Measurements from ENCODE around the gene AKNA.

The AKNA gene

DNA sequence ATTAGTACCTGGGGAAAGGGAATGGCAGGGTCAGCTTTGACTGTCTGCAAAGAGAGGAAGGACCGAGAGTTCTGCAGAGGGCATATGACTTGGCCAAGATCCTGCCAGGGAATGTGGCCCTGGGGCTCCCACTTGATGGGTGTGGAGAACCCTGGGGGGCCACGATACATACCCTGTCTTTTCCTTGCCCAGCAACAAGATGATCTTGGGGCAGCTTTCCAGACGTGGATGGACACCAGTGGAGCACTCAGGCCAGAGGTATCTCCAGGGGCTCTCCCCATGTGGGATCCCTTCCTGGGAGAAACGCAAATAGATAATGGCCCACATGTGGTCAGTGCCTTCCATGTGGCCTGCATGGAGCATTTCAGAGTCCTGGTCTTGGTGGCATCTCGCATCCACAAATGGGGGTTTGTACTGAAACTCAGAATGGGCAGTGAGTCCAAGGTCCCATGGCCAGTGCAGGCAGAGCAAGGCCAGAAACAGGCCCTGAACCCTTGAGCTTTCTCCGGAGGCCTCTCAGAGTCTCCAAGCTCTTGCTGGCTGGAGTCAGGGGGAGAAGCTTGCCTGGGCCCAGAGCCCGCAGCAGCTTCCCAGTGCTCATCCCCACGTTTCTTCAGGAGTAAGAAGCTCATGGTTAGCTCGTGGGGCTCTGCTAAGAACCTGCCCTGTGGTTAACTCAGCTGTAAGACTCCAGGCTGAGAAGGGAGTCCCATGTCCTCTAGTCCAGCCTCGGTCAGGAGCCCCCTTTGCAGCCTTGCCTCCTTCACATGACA, 83.2 kb downstream of the AKNA start:
- no peak overlapping the region for H3K27ac ChIP-seq (ENCODE audit: insufficient read depth, low read depth, low read length, poor library complexity, severe bottlenecking)
- H3K27me3 ChIP-seq (ENCODE audit: control insufficient read depth, insufficient read depth, low read length, poor library complexity, severe bottlenecking): no peaks in the 10 kb centered on the region
- no peaks in the 10 kb centered on the region for H3K4me1 ChIP-seq (ENCODE audit: control insufficient read depth, insufficient read depth, low read length)
- H3K9me3 ChIP-seq (ENCODE audit: control insufficient read depth, low read length): no peaks in the 10 kb centered on the region
- no peaks in the 10 kb centered on the region for H3K36me3 ChIP-seq (ENCODE audit: control insufficient read depth, insufficient read depth, low read length)
- WGBS, 2 experiments: 92 to 95% methylated on average over 10 of the region's 10 CpGs
- no peak overlapping the region for H3K4me3 ChIP-seq (ENCODE audit: insufficient read depth, low read depth, low read length)

GRCh38 chr9:114303977-114304376, 83.8 kb downstream of the AKNA start:
- H3K36me3 ChIP-seq (ENCODE audit: control insufficient read depth, insufficient read depth, low read length): no peaks in the 10 kb centered on the region
- no peaks in the 10 kb centered on the region for H3K4me1 ChIP-seq (ENCODE audit: control insufficient read depth, insufficient read depth, low read length)
- H3K27ac ChIP-seq (ENCODE audit: insufficient read depth, low read depth, low read length, poor library complexity, severe bottlenecking): no peak overlapping the region
- H3K9me3 ChIP-seq (ENCODE audit: control insufficient read depth, low read length): no peaks in the 10 kb centered on the region
- no peaks in the 10 kb centered on the region for H3K27me3 ChIP-seq (ENCODE audit: control insufficient read depth, insufficient read depth, low read length, poor library complexity, severe bottlenecking)
- H3K4me3 ChIP-seq (ENCODE audit: insufficient read depth, low read depth, low read length): no peak overlapping the region
- WGBS, 2 experiments: 94 to 96% methylated on average over 4 of the region's 4 CpGs

DNA sequence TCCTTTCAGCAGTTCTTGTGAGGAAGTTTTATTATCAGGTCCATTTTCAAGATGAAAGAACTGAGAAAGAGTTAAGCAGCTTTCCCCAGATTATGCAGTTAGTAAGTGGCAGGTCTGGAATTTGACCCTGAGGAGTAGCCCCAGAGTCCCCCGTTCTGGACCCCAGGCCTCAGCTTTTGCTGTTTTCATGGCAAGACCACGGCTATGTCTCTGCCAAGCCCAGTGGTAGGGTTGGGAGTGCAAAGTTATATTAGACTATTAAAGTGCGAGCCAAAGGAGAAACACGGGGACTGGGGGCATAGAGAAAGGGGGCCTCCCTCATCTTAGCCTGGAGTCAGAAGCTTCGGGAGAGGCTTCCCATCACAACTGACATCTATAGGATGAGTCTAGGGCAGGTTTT, 84.2 kb downstream of the AKNA start:
- no peaks in the 10 kb centered on the region for H3K9me3 ChIP-seq (ENCODE audit: control insufficient read depth, low read length)
- H3K36me3 ChIP-seq (ENCODE audit: control insufficient read depth, insufficient read depth, low read length): no peaks in the 10 kb centered on the region
- WGBS, 2 experiments: 85 to 86% methylated on average over 5 of the region's 5 CpGs
- no peaks in the 10 kb centered on the region for H3K27me3 ChIP-seq (ENCODE audit: control insufficient read depth, insufficient read depth, low read length, poor library complexity, severe bottlenecking)
- no peak overlapping the region for H3K27ac ChIP-seq (ENCODE audit: insufficient read depth, low read depth, low read length, poor library complexity, severe bottlenecking)
- H3K4me1 ChIP-seq (ENCODE audit: control insufficient read depth, insufficient read depth, low read length): no peaks in the 10 kb centered on the region
- H3K4me3 ChIP-seq (ENCODE audit: insufficient read depth, low read depth, low read length): no peak overlapping the region

DNA sequence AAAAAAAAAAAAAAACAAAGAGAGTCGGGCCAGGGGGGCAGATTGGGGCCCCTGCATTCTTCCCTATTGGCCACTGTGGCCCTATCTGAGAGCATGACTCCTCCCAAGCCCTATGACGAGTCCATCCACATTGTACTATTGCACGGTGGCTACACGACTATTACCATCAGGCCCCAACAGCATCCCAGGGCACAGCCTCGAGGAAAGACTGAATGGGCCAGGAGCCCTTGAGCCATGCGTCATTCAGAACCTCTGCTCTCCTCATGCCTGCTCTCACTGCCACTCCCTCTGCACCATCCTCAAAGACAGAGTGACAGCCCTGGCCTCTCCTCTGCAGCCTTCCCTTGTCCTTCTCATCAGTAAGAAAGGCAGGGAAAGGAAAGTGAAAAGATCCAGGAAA, 85.1 kb downstream of the AKNA start:
- 82 to 87% methylated on average over 6 of the region's 6 CpGs for WGBS, 2 experiments
- H3K27ac ChIP-seq (ENCODE audit: insufficient read depth, low read depth, low read length, poor library complexity, severe bottlenecking): no peak overlapping the region
- no peaks in the 10 kb centered on the region for H3K9me3 ChIP-seq (ENCODE audit: control insufficient read depth, low read length)
- H3K4me1 ChIP-seq (ENCODE audit: control insufficient read depth, insufficient read depth, low read length): no peaks in the 10 kb centered on the region
- H3K27me3 ChIP-seq (ENCODE audit: control insufficient read depth, insufficient read depth, low read length, poor library complexity, severe bottlenecking): no peaks in the 10 kb centered on the region
- no peak overlapping the region for H3K4me3 ChIP-seq (ENCODE audit: insufficient read depth, low read depth, low read length)
- no peaks in the 10 kb centered on the region for H3K36me3 ChIP-seq (ENCODE audit: control insufficient read depth, insufficient read depth, low read length)

DNA sequence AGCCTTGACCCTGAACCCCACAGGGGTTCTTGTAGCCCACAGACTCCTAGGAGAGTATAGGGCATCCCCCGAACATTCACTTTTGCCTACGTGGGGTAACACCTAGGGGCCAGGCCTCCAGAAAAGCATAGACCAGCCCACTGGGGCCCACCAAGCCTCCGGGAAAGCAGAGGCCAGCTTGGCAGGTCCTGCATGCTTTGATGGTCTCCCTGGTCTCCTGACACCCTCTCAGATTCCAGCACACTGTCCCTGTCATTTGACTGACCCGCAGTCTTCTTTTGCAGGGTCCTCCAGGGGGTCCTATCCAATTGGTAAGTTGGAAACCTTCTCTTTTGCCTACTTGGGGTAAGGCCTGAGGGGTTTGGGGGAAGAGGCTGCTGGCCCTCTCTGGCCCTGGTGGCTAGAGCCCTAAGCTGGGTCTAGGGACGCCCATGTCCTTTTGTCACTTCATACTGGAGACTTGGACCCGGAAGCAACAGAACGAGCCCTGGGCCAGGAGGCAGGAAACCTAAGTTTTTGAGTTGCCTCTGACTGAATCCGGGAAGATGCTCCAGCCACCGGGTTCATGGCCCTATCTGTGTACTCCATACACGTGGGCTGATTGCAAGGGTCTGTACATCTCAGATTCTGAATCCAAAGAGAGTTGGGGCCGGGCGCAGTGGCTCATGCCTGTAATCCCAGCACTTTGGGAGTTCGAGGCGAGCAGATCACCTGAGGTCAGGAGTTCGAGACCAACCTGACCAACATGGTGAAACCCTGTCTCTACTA, 85.8 kb downstream of the AKNA start:
- no peak overlapping the region for H3K4me3 ChIP-seq (ENCODE audit: insufficient read depth, low read depth, low read length)
- peaks cover 5% of the 10 kb centered on the region for H3K36me3 ChIP-seq (ENCODE audit: control insufficient read depth, insufficient read depth, low read length)
- 87 to 91% methylated on average over 15 of the region's 15 CpGs for WGBS, 2 experiments
- no peaks in the 10 kb centered on the region for H3K27me3 ChIP-seq (ENCODE audit: control insufficient read depth, insufficient read depth, low read length, poor library complexity, severe bottlenecking)
- no peak overlapping the region for H3K27ac ChIP-seq (ENCODE audit: insufficient read depth, low read depth, low read length, poor library complexity, severe bottlenecking)
- H3K4me1 ChIP-seq (ENCODE audit: control insufficient read depth, insufficient read depth, low read length): no peaks in the 10 kb centered on the region
- H3K9me3 ChIP-seq (ENCODE audit: control insufficient read depth, low read length): no peaks in the 10 kb centered on the region

DNA sequence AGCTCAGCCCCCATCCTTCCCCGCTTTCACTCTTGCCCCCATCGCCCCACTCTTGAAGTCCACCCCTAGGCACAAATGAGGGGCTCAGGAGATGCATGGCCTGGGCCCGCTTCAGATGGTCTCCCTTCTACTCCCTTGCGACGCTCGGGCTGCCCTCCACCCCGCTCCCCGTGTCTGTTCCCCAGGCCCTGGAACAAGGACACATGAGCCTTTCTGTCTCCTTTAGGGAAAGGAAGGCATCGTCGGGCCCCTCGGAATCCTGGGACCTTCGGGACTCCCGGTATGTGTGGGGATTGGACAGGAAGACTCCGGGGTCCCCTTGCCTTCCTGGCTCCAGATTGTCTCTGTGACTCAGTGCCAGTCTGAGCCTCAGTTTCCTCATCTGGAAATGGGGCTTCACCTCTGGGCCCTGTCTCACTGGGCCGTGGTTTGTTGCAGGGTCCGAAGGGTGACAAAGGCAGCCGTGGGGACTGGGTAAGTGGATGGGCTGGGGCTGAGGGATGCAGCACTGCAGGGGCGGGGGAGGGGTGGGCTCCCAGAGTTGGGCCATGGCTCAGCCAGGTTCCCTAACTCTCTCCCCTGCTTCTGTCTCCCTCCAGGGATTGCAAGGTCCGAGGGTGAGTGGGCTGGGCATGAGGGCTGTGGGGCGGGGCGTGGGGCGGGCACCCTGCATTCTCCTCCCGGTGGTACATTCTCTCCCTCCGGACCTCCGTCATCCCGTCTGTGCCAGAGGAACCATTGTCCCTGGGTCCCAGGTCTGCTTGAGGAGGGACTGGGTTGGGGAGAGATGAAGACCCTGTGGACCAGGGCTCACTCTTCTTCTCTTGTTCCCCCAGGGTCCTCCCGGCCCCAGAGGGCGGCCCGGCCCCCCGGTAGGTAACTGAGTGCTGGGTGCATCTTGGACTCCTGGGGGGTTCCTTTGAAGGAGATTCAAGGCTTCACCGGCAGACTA, 86.7 kb downstream of the AKNA start:
- no peaks in the 10 kb centered on the region for H3K4me1 ChIP-seq (ENCODE audit: control insufficient read depth, insufficient read depth, low read length)
- H3K36me3 ChIP-seq (ENCODE audit: control insufficient read depth, insufficient read depth, low read length): peaks cover 5% of the 10 kb centered on the region
- H3K9me3 ChIP-seq (ENCODE audit: control insufficient read depth, low read length): no peaks in the 10 kb centered on the region
- H3K27ac ChIP-seq (ENCODE audit: insufficient read depth, low read depth, low read length, poor library complexity, severe bottlenecking): no peak overlapping the region
- no peaks in the 10 kb centered on the region for H3K27me3 ChIP-seq (ENCODE audit: control insufficient read depth, insufficient read depth, low read length, poor library complexity, severe bottlenecking)
- 93 to 94% methylated on average over 31 of the region's 31 CpGs for WGBS, 2 experiments
- H3K4me3 ChIP-seq (ENCODE audit: insufficient read depth, low read depth, low read length): no peak overlapping the region

DNA sequence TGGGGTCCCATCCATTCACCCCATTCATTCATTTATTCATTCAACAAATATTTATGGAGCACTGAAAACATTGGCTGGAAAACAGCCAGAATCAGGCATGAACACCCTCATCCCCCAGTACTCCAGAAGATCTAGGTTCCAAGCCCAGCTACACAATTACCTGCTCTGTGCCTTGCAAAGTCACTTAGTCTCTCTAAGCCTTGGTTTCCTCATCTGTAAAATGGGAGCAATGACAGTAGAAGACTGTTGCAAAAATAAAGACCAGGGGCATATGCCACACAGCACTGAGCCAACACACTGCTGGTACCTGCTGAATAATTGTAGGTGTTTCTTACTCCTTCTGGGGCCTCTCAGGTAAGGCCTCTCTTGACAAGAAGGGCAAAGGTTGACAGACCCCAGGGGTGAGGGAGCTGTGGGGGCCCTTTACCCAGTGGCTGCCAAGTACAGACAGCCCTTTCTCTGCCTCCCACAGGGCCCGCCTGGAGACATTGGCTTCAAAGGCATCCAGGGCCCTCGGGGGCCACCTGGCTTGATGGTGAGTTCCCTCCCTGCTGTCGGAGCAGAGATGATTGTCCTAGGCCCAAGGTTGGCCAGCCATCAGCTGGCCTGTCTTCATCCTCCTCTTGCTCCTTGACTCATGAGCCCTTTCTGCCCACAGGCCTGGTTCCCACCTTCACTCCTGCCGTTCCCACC, 87.5 kb downstream of the AKNA start:
- 92% methylated on average over 4 of the region's 4 CpGs for WGBS, 2 experiments
- H3K27me3 ChIP-seq (ENCODE audit: control insufficient read depth, insufficient read depth, low read length, poor library complexity, severe bottlenecking): no peaks in the 10 kb centered on the region
- H3K4me3 ChIP-seq (ENCODE audit: insufficient read depth, low read depth, low read length): no peak overlapping the region
- no peaks in the 10 kb centered on the region for H3K4me1 ChIP-seq (ENCODE audit: control insufficient read depth, insufficient read depth, low read length)
- peaks cover 9% of the 10 kb centered on the region for H3K36me3 ChIP-seq (ENCODE audit: control insufficient read depth, insufficient read depth, low read length)
- H3K27ac ChIP-seq (ENCODE audit: insufficient read depth, low read depth, low read length, poor library complexity, severe bottlenecking): no peak overlapping the region
- no peaks in the 10 kb centered on the region for H3K9me3 ChIP-seq (ENCODE audit: control insufficient read depth, low read length)

- Histone ChIP-seq H3K4me3 (ENCODE audit: insufficient read depth, low read depth, low read length) (no peak overlapping the region), H3K4me1 (ENCODE audit: control insufficient read depth, insufficient read depth, low read length) (no peaks in the 10 kb centered on the region), H3K27me3 (ENCODE audit: control insufficient read depth, insufficient read depth, low read length, poor library complexity, severe bottlenecking) (no peaks in the 10 kb centered on the region), H3K36me3 (ENCODE audit: control insufficient read depth, insufficient read depth, low read length) (peaks cover 16% of the 10 kb centered on the region), H3K27ac (ENCODE audit: insufficient read depth, low read depth, low read length, poor library complexity, severe bottlenecking) (no peak overlapping the region), H3K9me3 (ENCODE audit: control insufficient read depth, low read length) (no peaks in the 10 kb centered on the region)
- WGBS, 2 experiments: 93 to 94% methylated on average over 15 of the region's 15 CpGs
Observed at GRCh38 chr9:114299286-114300152, 88.3 kb downstream of the AKNA start.

GRCh38 chr9:114296338-114296737, 91.4 kb downstream of the AKNA start:
- Histone ChIP-seq H3K27me3 (ENCODE audit: control insufficient read depth, insufficient read depth, low read length, poor library complexity, severe bottlenecking) (no peaks in the 10 kb centered on the region), H3K4me3 (ENCODE audit: insufficient read depth, low read depth, low read length) (no peak overlapping the region), H3K36me3 (ENCODE audit: control insufficient read depth, insufficient read depth, low read length) (peaks cover 21% of the 10 kb centered on the region), H3K27ac (ENCODE audit: insufficient read depth, low read depth, low read length, poor library complexity, severe bottlenecking) (no peak overlapping the region), H3K4me1 (ENCODE audit: control insufficient read depth, insufficient read depth, low read length) (no peaks in the 10 kb centered on the region), H3K9me3 (ENCODE audit: control insufficient read depth, low read length) (no peaks in the 10 kb centered on the region)
- WGBS, 2 experiments: 100% methylated on average over 1 of the region's 1 CpG; no CpG with 5 or more reads in 1 of the 2 experiments

Data from ectodermal cell (in vitro differentiated cells).